ENCODE data around the gene CRYBB2. TPM values are rescaled to one million over a fixed set of nuclear protein-coding genes. Genes with fewer than 3 reads are reported as not detected.

The CRYBB2 gene
- total RNA-seq, 1 experiment from 2014 or later = not detected

GRCh38 chr22:25219948-25220442, 556 bp downstream of the CRYBB2 start:
- Histone ChIP-seq H3K4me1 (ENCODE audit: control insufficient read depth in 1 of 2, insufficient read depth in 2 of 2, low read length in 2 of 2) (no peaks in the 10 kb centered on the region), H3K9me2 (ENCODE audit: insufficient read depth) (no peaks in the 10 kb centered on the region), H3K79me2 (ENCODE audit: insufficient read depth, low read length) (no peaks in the 10 kb centered on the region), H3K4me3 (replicated peaks in 1 of 2; ENCODE audit: low read depth in 1 of 2, low read length in 2 of 2) (no peak overlapping the region), H3K4me2 (ENCODE audit: low read length) (no peak overlapping the region), H2AFZ (ENCODE audit: low read depth, low read length, poor library complexity, severe bottlenecking) (no peak overlapping the region), H3K27me3 (ENCODE audit: insufficient read depth, low read length) (peaks cover 24% of the 10 kb centered on the region), H3K9me3 (ENCODE audit: control insufficient read depth in 1 of 2, insufficient read depth in 1 of 2, low read depth in 1 of 2, low read length in 2 of 2) (no peaks in the 10 kb centered on the region), H4K20me1 (ENCODE audit: insufficient read depth) (no peaks in the 10 kb centered on the region), H3K27ac (ENCODE audit: low read depth, low read length) (no peak overlapping the region), H3K36me3 (ENCODE audit: control insufficient read depth in 1 of 2, insufficient read depth in 2 of 2, low read length in 2 of 2) (no peaks in the 10 kb centered on the region), H3K9ac (ENCODE audit: low read length) (no peak overlapping the region)
- ChIA-PET CTCF (no interaction called here), RAD21 (ENCODE audit: low non-redundant PET in 1 of 2, low total read pairs in 2 of 2, uncharacterized antibody in 2 of 2, unreplicated experiment in 2 of 2) (no interaction called here), POLR2A (no interaction called here)
- DNase-seq (ENCODE audit: low read depth, low spot score) (no peak), ATAC-seq (no peak)
- intact Hi-C loops (cut with micrococcal nuclease) = no loop called here
- BruUV-seq (replicated peaks) = no TSS peak
- TF ChIP-seq, protein P1, sequence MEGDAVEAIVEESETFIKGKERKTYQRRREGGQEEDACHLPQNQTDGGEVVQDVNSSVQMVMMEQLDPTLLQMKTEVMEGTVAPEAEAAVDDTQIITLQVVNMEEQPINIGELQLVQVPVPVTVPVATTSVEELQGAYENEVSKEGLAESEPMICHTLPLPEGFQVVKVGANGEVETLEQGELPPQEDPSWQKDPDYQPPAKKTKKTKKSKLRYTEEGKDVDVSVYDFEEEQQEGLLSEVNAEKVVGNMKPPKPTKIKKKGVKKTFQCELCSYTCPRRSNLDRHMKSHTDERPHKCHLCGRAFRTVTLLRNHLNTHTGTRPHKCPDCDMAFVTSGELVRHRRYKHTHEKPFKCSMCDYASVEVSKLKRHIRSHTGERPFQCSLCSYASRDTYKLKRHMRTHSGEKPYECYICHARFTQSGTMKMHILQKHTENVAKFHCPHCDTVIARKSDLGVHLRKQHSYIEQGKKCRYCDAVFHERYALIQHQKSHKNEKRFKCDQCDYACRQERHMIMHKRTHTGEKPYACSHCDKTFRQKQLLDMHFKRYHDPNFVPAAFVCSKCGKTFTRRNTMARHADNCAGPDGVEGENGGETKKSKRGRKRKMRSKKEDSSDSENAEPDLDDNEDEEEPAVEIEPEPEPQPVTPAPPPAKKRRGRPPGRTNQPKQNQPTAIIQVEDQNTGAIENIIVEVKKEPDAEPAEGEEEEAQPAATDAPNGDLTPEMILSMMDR (IDR thresholded peaks at IDR 0.05 in 2 of 3, conservative IDR thresholded peaks at IDR 0.05 in 1 of 3; ENCODE audit: borderline replicate concordance in 1 of 3, insufficient read depth in 1 of 3, low read depth in 2 of 3, low read length in 2 of 3) = no peak
- TF ChIP-seq POLR2A (IDR thresholded peaks at IDR 0.05; ENCODE audit: borderline replicate concordance, extremely low read depth, insufficient read depth, insufficient read length) = no peak
- no peak for TF ChIP-seq EZH2phosphoT487 (IDR thresholded peaks at IDR 0.05; ENCODE audit: borderline replicate concordance)
- TF ChIP-seq EZH2 (IDR thresholded peaks at IDR 0.05) = no peak
- TF ChIP-seq SP1 (IDR thresholded peaks at IDR 0.05; ENCODE audit: low read depth) = no peak
- no peak for TF ChIP-seq SIN3A (IDR thresholded peaks at IDR 0.05; ENCODE audit: low read depth)
- TF ChIP-seq JUND (IDR thresholded peaks at IDR 0.05) = no peak
- no peak for TF ChIP-seq SRF (IDR thresholded peaks at IDR 0.05; ENCODE audit: low read depth)
- no peak for TF ChIP-seq MAX (IDR thresholded peaks at IDR 0.05)

GRCh38 chr22:25221790-25222189, 2.4 kb downstream of the CRYBB2 start:
- Histone ChIP-seq H3K9me3 (ENCODE audit: control insufficient read depth in 1 of 2, insufficient read depth in 1 of 2, low read depth in 1 of 2, low read length in 2 of 2) (no peaks in the 10 kb centered on the region), H3K4me1 (ENCODE audit: control insufficient read depth in 1 of 2, insufficient read depth in 2 of 2, low read length in 2 of 2) (no peaks in the 10 kb centered on the region), H3K27ac (ENCODE audit: low read depth, low read length) (no peak overlapping the region), H3K27me3 (ENCODE audit: insufficient read depth, low read length) (peaks cover 26% of the 10 kb centered on the region), H3K36me3 (ENCODE audit: control insufficient read depth in 1 of 2, insufficient read depth in 2 of 2, low read length in 2 of 2) (no peaks in the 10 kb centered on the region), H3K9me2 (ENCODE audit: insufficient read depth) (no peaks in the 10 kb centered on the region), H3K4me3 (replicated peaks in 1 of 2; ENCODE audit: low read depth in 1 of 2, low read length in 2 of 2) (no peak overlapping the region), H2AFZ (ENCODE audit: low read depth, low read length, poor library complexity, severe bottlenecking) (no peak overlapping the region), H4K20me1 (ENCODE audit: insufficient read depth) (no peaks in the 10 kb centered on the region), H3K9ac (ENCODE audit: low read length) (no peak overlapping the region), H3K79me2 (ENCODE audit: insufficient read depth, low read length) (no peaks in the 10 kb centered on the region), H3K4me2 (ENCODE audit: low read length) (no peak overlapping the region)
- ATAC-seq (no peak), DNase-seq (ENCODE audit: low read depth, low spot score) (no peak)
- RAD21 ChIA-PET (ENCODE audit: low non-redundant PET in 1 of 2, low total read pairs in 2 of 2, uncharacterized antibody in 2 of 2, unreplicated experiment in 2 of 2) = no interaction called here
- POLR2A ChIA-PET = no interaction called here
- CTCF ChIA-PET = no interaction called here
- no TSS peak for BruUV-seq (replicated peaks)
- intact Hi-C loops (cut with micrococcal nuclease) = no loop called here
- TF ChIP-seq EGR1 (IDR thresholded peaks at IDR 0.05; ENCODE audit: low read depth) (no peak), CBX3 (IDR thresholded peaks at IDR 0.05; ENCODE audit: low read depth) (no peak), TCF7L2 (IDR thresholded peaks at IDR 0.05; ENCODE audit: borderline replicate concordance, extremely low read depth, insufficient read depth, insufficient read length) (no peak), YY1 (IDR thresholded peaks at IDR 0.05; ENCODE audit: extremely low read depth, insufficient replicate concordance, low read depth, low read length) (no peak), SP1 (IDR thresholded peaks at IDR 0.05; ENCODE audit: low read depth) (no peak), POLR2AphosphoS5 (IDR thresholded peaks at IDR 0.05; ENCODE audit: low read depth, low read length) (no peak)
- TF ChIP-seq, protein P2, sequence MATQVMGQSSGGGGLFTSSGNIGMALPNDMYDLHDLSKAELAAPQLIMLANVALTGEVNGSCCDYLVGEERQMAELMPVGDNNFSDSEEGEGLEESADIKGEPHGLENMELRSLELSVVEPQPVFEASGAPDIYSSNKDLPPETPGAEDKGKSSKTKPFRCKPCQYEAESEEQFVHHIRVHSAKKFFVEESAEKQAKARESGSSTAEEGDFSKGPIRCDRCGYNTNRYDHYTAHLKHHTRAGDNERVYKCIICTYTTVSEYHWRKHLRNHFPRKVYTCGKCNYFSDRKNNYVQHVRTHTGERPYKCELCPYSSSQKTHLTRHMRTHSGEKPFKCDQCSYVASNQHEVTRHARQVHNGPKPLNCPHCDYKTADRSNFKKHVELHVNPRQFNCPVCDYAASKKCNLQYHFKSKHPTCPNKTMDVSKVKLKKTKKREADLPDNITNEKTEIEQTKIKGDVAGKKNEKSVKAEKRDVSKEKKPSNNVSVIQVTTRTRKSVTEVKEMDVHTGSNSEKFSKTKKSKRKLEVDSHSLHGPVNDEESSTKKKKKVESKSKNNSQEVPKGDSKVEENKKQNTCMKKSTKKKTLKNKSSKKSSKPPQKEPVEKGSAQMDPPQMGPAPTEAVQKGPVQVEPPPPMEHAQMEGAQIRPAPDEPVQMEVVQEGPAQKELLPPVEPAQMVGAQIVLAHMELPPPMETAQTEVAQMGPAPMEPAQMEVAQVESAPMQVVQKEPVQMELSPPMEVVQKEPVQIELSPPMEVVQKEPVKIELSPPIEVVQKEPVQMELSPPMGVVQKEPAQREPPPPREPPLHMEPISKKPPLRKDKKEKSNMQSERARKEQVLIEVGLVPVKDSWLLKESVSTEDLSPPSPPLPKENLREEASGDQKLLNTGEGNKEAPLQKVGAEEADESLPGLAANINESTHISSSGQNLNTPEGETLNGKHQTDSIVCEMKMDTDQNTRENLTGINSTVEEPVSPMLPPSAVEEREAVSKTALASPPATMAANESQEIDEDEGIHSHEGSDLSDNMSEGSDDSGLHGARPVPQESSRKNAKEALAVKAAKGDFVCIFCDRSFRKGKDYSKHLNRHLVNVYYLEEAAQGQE (IDR thresholded peaks at IDR 0.05; ENCODE audit: low read depth) = no peak
